ENCODE results near the gene PHF1.
"Not testable (repeated sequence)": the region's sequence is repeated elsewhere in the genome, so short reads cannot be mapped to it uniquely, and the experiment has no call there.

The PHF1 gene

GRCh38 chr6:33391278-33391921 is 19.4 kb upstream of the PHF1 start, which contains the start of gene KIFC1:
TSS of gene KIFC1 (plus strand) at chr6:33391823. CDS start at chr6:33391986, 163 bp downstream.
- peak; percentile 97 to 99 for DNase-seq (ENCODE audit: low read depth in 2 of 2, low spot score in 1 of 2)

GRCh38 chr6:33391922-33392594 is 18.8 kb upstream of the PHF1 start:
- DNase-seq (ENCODE audit: low read depth in 2 of 2, low spot score in 1 of 2): no peak

GRCh38 chr6:33392595-33392948 is 18.2 kb upstream of the PHF1 start:
- DNase-seq (ENCODE audit: low read depth in 2 of 2, low spot score in 1 of 2): no peak

GRCh38 chr6:33392979-33393378 is 17.8 kb upstream of the PHF1 start:
- no peak for DNase-seq (ENCODE audit: low read depth in 2 of 2, low spot score in 1 of 2)

- no peak for DNase-seq (ENCODE audit: low read depth in 2 of 2, low spot score in 1 of 2)
These were observed 13.3 kb upstream of the PHF1 start for GRCh38 chr6:33397541-33397940.

DNA sequence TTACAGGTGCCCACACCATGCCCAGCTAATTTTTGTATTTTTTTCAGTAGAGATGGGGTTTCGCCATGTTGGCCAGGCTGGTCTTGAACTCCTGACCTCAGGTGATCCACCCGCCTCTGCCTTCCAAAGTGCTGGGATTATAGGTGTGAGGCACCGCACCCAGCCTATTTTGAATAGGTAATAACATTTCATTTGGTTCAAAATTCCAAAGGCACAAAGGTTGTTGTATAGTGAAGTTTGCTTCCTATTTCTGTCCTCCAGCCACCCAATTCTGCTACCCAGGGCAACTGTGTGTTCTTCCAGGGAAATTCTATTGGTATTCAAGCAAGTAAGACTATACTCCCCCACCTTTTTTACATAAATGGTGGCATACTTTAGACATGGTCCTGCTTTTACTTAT is 12.2 kb upstream of the PHF1 start:
- DNase-seq (ENCODE audit: low read depth in 2 of 2, low spot score in 1 of 2): not testable (repeated sequence)

DNA sequence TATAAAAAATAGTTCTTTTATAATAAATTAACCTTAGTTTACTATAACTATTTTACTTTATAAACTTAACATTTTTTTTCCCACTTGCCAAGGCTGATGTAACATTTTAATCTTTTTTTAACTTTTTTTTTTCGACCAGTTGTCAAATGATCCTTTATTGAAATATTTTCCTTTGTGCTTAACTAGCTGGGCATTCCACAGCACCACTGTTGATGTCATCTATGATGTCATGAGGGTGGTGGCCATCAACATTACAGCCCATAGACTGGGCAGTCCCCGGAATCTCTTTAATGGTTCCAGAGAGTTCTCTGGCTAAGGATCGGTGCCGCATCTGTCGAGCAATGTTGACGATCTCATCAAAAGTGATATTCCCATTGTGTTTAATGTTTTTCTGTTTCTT is 10.9 kb upstream of the PHF1 start:
- not testable (repeated sequence) for DNase-seq (ENCODE audit: low read depth in 2 of 2, low spot score in 1 of 2)

DNA sequence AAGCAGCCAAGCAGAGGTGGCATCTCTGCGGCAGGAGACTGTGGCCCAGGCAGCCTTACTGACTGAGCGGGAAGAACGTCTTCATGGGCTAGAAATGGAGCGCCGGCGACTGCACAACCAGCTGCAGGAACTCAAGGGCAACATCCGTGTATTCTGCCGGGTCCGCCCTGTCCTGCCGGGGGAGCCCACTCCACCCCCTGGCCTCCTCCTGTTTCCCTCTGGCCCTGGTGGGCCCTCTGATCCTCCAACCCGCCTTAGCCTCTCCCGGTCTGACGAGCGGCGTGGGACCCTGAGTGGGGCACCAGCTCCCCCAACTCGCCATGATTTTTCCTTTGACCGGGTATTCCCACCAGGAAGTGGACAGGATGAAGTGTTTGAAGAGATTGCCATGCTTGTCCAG is 5.9 kb upstream of the PHF1 start:
- no peak for DNase-seq (ENCODE audit: low read depth in 2 of 2, low spot score in 1 of 2)

- no peak for DNase-seq (ENCODE audit: low read depth in 2 of 2, low spot score in 1 of 2)
These were observed 5.4 kb upstream of the PHF1 start for GRCh38 chr6:33405386-33405940.

- no peak for DNase-seq (ENCODE audit: low read depth in 2 of 2, low spot score in 1 of 2)
These were observed 4.7 kb upstream of the PHF1 start for GRCh38 chr6:33406126-33406525.

DNA sequence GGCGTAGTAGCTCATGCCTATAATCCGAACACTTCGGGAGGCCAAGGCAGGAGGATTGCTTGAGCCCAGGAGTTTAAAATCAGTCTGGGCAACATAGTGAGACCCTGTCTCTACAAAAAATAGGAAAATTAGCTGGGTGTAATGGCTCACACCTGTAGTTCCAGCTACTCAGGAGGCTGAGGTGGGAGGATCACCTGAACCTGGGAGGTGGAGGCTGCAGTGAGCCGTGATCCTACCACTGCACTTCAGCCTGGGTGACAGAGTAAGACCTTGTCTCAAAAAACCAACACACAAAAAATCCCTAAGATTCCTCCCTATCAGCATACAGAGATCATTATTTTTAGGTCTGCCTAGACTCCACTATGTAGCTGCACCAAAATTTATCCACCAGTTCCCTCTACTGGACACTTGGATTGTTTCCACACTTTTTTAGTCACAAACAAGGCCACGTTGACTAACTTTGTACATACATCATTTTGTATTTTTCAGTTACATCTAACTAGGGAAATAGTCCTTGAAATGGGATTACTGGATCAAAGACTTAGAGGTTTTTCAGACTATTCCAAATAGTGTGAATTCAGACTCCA is 3.6 kb upstream of the PHF1 start:
- DNase-seq (ENCODE audit: low read depth in 2 of 2, low spot score in 1 of 2): no peak

- DNase-seq (ENCODE audit: low read depth in 2 of 2, low spot score in 1 of 2): peak; percentile 97 to 98
These were observed 634 bp upstream of the PHF1 start for GRCh38 chr6:33410050-33410710.

GRCh38 chr6:33411632-33412005 is 805 bp downstream of the PHF1 start:
- DNase-seq (ENCODE audit: low read depth in 2 of 2, low spot score in 1 of 2): no peak

DNA sequence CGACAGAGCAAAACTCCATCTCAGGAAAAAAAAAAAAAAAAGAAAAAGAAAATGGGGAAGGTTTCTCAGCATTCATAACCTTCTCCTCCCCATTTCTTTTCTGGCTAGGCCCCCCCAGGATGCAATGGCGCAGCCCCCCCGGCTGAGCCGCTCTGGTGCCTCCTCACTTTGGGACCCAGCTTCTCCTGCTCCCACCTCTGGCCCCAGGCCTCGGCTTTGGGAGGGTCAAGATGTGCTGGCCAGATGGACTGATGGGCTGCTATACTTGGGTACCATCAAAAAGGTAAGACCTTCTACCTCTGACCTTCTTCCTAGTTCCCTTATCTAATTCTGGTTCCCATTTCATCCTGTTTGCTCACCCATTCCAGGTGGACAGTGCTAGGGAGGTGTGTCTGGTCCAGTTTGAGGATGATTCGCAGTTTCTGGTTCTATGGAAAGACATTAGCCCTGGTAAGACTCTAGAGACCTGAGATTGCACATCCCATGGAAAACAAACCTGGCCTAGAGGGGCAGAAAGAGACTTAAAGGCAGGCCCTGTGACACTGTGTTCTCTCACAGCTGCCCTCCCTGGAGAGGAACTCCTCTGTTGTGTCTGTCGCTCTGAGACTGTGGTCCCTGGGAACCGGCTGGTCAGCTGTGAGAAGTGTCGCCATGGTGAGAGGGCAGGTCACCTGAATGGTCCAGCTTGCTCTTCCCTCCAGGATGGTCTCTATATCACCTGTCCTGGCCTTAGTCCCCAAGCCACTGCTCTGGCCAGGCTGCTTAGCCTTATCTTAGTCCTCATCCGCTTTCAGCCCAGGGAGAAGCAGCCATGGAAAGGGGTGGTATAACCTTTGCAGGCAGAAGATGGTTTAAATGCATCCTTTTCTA is 1.6 kb downstream of the PHF1 start:
- no peak for DNase-seq (ENCODE audit: low read depth in 2 of 2, low spot score in 1 of 2)

DNA sequence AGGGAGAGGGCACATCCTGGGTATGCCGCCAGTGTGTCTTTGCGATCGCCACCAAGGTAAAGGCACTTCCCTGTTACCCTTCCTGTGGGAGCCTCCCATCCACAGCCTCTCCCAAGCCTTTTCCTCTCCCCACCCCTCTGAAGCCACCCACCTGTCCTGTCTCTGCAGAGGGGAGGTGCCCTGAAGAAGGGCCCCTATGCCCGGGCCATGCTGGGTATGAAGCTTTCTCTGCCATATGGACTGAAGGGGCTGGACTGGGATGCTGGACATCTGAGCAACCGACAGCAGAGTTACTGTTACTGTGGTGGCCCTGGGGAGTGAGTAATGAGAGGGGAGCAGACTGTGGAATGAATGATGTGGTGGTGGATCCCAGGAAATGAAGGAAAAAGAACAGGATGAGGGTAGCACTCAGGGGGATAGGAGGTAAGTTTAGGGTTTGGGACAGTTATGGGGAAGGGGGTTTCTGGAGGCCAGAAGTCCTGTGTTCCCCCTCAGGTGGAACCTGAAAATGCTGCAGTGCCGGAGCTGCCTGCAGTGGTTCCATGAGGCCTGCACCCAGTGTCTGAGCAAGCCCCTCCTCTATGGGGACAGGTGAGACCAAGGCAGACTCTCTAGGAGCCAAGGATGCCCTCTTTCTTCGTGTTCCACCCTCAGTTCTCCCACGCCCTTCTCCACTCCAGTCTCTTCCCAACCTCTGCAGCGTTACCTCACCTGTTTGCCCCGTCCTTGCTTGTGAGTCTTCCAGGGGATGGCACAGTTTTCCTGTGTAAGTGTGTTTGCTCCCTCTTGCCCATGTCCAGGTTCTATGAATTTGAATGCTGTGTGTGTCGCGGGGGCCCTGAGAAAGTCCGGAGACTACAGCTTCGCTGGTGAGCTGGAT is 2.7 kb downstream of the PHF1 start:
- no peak for DNase-seq (ENCODE audit: low read depth in 2 of 2, low spot score in 1 of 2)

DNA sequence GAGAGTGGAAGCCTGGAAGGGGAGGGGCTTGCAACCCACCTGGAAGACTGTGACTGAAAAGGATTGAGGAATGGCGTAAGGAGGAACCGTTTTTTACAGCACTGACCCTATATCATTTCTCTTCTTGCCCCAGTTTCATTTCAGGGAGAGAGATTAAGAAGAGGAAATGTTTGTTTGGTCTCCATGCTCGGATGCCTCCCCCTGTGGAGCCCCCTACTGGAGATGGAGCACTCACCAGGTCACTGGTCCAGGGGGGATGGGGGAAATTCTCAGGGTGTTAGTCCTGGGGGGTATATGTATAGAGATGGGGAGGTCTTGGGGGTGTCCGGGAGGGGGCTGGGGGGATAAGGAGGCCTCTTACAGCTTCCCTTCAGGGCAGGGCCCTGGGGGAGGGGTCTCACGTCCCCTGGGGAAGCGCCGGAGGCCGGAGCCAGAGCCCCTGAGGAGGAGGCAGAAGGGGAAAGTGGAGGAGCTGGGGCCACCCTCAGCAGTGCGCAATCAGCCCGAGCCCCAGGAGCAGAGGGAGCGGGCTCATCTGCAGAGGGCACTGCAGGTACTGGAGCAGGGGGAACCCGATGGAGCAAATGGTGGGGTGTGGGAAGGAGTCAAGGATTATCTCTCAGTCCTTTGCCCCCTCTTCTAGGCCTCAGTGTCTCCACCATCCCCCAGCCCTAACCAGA is 3.9 kb downstream of the PHF1 start:
- DNase-seq (ENCODE audit: low read depth in 2 of 2, low spot score in 1 of 2): no peak

GRCh38 chr6:33415831-33416230 is 5.0 kb downstream of the PHF1 start:
- no peak for DNase-seq (ENCODE audit: low read depth in 2 of 2, low spot score in 1 of 2)

GRCh38 chr6:33416386-33417127 is 5.7 kb downstream of the PHF1 start:
- DNase-seq (ENCODE audit: low read depth in 2 of 2, low spot score in 1 of 2): no peak
